PC-3 (cell line): Measurements from ENCODE around the gene WDR49. TPM values are rescaled to one million over a fixed set of nuclear protein-coding genes. Genes with fewer than 3 reads are reported as not detected.

Source experiments
- ATAC-seq: fragments of 200-7000 bp; cut with Tn5 transposase; 2 replicates; pipeline ENCODE4 v1.9.1; 2020; ENCODE audit warnings: mild to moderate bottlenecking, moderate library complexity
- BruUV-seq: library from RNA; stranded (reverse); fragments of 400-500 nt; replicated peaks from 2 replicates; lab custom pipeline; 2021; lab: Mats Ljungman, UMichigan
- CTCF ChIA-PET: fragments of 300-600 bp; sonication (Branson Sonifier 250); formaldehyde crosslinking; loops from one replicate; lab custom pipeline; 2022; ENCODE audit warnings: antibody characterized with exemption; lab: Charles Lee
- POLR2A ChIA-PET: fragments of 300-600 bp; sonication (Branson Sonifier 250); formaldehyde crosslinking; loops from one replicate; lab custom pipeline; 2022; ENCODE audit warnings: antibody characterized with exemption; ENCODE audit not compliant: unreplicated experiment; lab: Charles Lee
- DNase-seq: peaks from one replicate; pipeline ENCODE4 v3.0.0-alpha.2; 2015
- H2AFZ ChIP-seq: fragments of 300-600 bp; sonication (generic); 2 replicates; pipeline ENCODE4 v1.6.0; 2016; ENCODE audit warnings: antibody characterized with exemption, low read length
- H3F3A ChIP-seq: fragments of 300-600 bp; sonication (generic); one replicate; pipeline ENCODE4 v1.6.0; 2017; ENCODE audit warnings: antibody characterized with exemption, low read length, control low read depth, mild to moderate bottlenecking; ENCODE audit not compliant: unreplicated experiment
- H3K27ac ChIP-seq: fragments of 300-600 bp; sonication (generic); 2 replicates; pipeline ENCODE4 v1.5.1; 2016; ENCODE audit warnings: mild to moderate bottlenecking, low read length
- H3K27me3 ChIP-seq: fragments of 300-600 bp; sonication (generic); 2 replicates; pipeline ENCODE4 v1.6.1; 2016; ENCODE audit warnings: low read length, mixed read lengths
- H3K36me3 ChIP-seq: fragments of 300-600 bp; sonication (generic); 2 replicates; pipeline ENCODE4 v1.6.1; 2016; ENCODE audit warnings: low read depth, mixed run types, low read length, mixed read lengths
- H3K4me1 ChIP-seq: fragments of 300-600 bp; sonication (generic); 2 replicates; pipeline ENCODE4 v1.5.1; 2016; ENCODE audit warnings: low read length; ENCODE audit not compliant: insufficient read depth
- H3K4me2 ChIP-seq: fragments of 300-600 bp; sonication (generic); 2 replicates; pipeline ENCODE4 v1.6.0; 2016; ENCODE audit warnings: low read length
- H3K4me3 ChIP-seq: fragments of 300-600 bp; sonication (generic); 2 replicates; pipeline ENCODE4 v1.5.1; 2016; ENCODE audit warnings: mild to moderate bottlenecking, low read length, mixed read lengths
- H3K79me2 ChIP-seq: fragments of 300-600 bp; sonication (generic); 2 replicates; pipeline ENCODE4 v1.6.1; 2017; ENCODE audit warnings: low read length, mixed read lengths
- H3K9ac ChIP-seq: fragments of 300-600 bp; sonication (generic); 2 replicates; pipeline ENCODE4 v1.6.0; 2016; ENCODE audit warnings: mild to moderate bottlenecking, low read length
- H3K9me2 ChIP-seq: fragments of 300-600 bp; sonication (generic); replicated peaks from 2 replicates; pipeline ENCODE4 v1.6.1; 2016; ENCODE audit warnings: mixed run types, low read length, mixed read lengths
- H3K9me3 ChIP-seq: fragments of 300-600 bp; sonication (generic); 2 replicates; pipeline ENCODE4 v1.6.1; 2016; ENCODE audit warnings: low read length, mixed read lengths
- H4K20me1 ChIP-seq: fragments of 300-600 bp; sonication (generic); 2 replicates; pipeline ENCODE4 v1.6.1; 2016; ENCODE audit warnings: low read length, mixed read lengths
- EZH2 ChIP-seq: fragments of 300-600 bp; sonication (generic); IDR thresholded peaks from one replicate; pipeline ENCODE4 v1.6.1; 2017; ENCODE audit warnings: antibody characterized with exemption, mild to moderate bottlenecking, low read length; ENCODE audit not compliant: unreplicated experiment
- EZH2phosphoT487 ChIP-seq: fragments of 300-600 bp; sonication (generic); IDR thresholded peaks from 2 replicates; pipeline ENCODE4 v1.6.1; 2018; ENCODE audit warnings: mild to moderate bottlenecking, antibody characterized with exemption, low read length, borderline replicate concordance
- intact Hi-C: fragments of 100-400 bp; cut with micrococcal nuclease; formaldehyde crosslinking; loops from 2 replicates; pipeline ENCODE4 v1.9.0; 2023
- total RNA-seq: library from RNA; depleted of rRNA; stranded (reverse); fragments of >200 nt; gene quantifications from 2 replicates; pipeline ENCODE4 v1.2.3, GENCODE V29; 2014
- TF ChIP-seq, protein P1 (sequence below): fragments of 300-600 bp; sonication (generic); conservative IDR thresholded peaks from 2 replicates; pipeline ENCODE4 v1.5.1; 2017; ENCODE audit warnings: antibody characterized with exemption, low read depth, mild to moderate bottlenecking, low read length

WDR49 gene
- total RNA-seq, 1 experiment from 2014 or later: 0.33 TPM

- H3K9ac ChIP-seq: no peak overlapping the region
- H3K27me3 ChIP-seq: no peaks in the 10 kb centered on the region; the same call in 1 of the 2 replicates
- ATAC-seq (no peak), DNase-seq (no peak)
- H3K27ac ChIP-seq: no peak overlapping the region
- no peak for TF ChIP-seq EZH2
- TF ChIP-seq, protein P1, sequence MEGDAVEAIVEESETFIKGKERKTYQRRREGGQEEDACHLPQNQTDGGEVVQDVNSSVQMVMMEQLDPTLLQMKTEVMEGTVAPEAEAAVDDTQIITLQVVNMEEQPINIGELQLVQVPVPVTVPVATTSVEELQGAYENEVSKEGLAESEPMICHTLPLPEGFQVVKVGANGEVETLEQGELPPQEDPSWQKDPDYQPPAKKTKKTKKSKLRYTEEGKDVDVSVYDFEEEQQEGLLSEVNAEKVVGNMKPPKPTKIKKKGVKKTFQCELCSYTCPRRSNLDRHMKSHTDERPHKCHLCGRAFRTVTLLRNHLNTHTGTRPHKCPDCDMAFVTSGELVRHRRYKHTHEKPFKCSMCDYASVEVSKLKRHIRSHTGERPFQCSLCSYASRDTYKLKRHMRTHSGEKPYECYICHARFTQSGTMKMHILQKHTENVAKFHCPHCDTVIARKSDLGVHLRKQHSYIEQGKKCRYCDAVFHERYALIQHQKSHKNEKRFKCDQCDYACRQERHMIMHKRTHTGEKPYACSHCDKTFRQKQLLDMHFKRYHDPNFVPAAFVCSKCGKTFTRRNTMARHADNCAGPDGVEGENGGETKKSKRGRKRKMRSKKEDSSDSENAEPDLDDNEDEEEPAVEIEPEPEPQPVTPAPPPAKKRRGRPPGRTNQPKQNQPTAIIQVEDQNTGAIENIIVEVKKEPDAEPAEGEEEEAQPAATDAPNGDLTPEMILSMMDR: no peak
- TF ChIP-seq EZH2phosphoT487: no peak
- no peaks in the 10 kb centered on the region for H3F3A ChIP-seq
- H3K9me3 ChIP-seq: no peaks in the 10 kb centered on the region
- H3K4me3 ChIP-seq: no peak overlapping the region
- no peak overlapping the region for H2AFZ ChIP-seq
- no peaks in the 10 kb centered on the region for H3K79me2 ChIP-seq
- no peaks in the 10 kb centered on the region for H4K20me1 ChIP-seq
- intact Hi-C loops: no loop called here
- H3K36me3 ChIP-seq: no peaks in the 10 kb centered on the region
- no peak overlapping the region for H3K4me2 ChIP-seq
- CTCF ChIA-PET: no interaction called here
- no peaks in the 10 kb centered on the region for H3K9me2 ChIP-seq
- no peaks in the 10 kb centered on the region for H3K4me1 ChIP-seq
- POLR2A ChIA-PET: no interaction called here
- no TSS peak for BruUV-seq
Observed at GRCh38 chr3:167484551-167484950, 169.2 kb downstream of the WDR49 start.

GRCh38 chr3:167483708-167484475, 169.8 kb downstream of the WDR49 start:
- POLR2A ChIA-PET: no interaction called here
- no TSS peak for BruUV-seq
- Histone ChIP-seq H3K9ac (no peak overlapping the region), H3K4me1 (no peaks in the 10 kb centered on the region), H3F3A (no peaks in the 10 kb centered on the region), H3K79me2 (no peaks in the 10 kb centered on the region), H3K27me3 (0 out of 2 replicates have a peak, but pooled peaks cover 3% of the 10 kb centered on the region), H3K4me2 (no peak overlapping the region), H3K27ac (no peak overlapping the region), H3K9me2 (no peaks in the 10 kb centered on the region), H2AFZ (no peak overlapping the region), H3K4me3 (no peak overlapping the region), H3K36me3 (no peaks in the 10 kb centered on the region), H3K9me3 (no peaks in the 10 kb centered on the region), H4K20me1 (no peaks in the 10 kb centered on the region)
- ATAC-seq: no peak
- CTCF ChIA-PET: no interaction called here
- TF ChIP-seq EZH2phosphoT487: no peak
- DNase-seq: no peak
- intact Hi-C loops: no loop called here

GRCh38 chr3:167481164-167481563, 172.6 kb downstream of the WDR49 start:
- ATAC-seq (no peak), DNase-seq (no peak)
- no TSS peak for BruUV-seq
- Histone ChIP-seq H3F3A (no peaks in the 10 kb centered on the region), H4K20me1 (no peaks in the 10 kb centered on the region), H3K4me2 (no peak overlapping the region), H3K36me3 (no peaks in the 10 kb centered on the region), H3K9me2 (no peaks in the 10 kb centered on the region), H3K79me2 (no peaks in the 10 kb centered on the region), H3K27ac (no peak overlapping the region), H3K9me3 (no peaks in the 10 kb centered on the region), H3K9ac (no peak overlapping the region), H3K27me3 (0 out of 2 replicates have a peak, but pooled peaks cover 6% of the 10 kb centered on the region), H3K4me1 (no peaks in the 10 kb centered on the region), H3K4me3 (no peak overlapping the region), H2AFZ (no peak overlapping the region)
- ChIA-PET POLR2A (no interaction called here), CTCF (no interaction called here)
- no peak for TF ChIP-seq EZH2phosphoT487
- TF ChIP-seq, protein P1: no peak
- no peak for TF ChIP-seq EZH2
- intact Hi-C loops: no loop called here
